HepG2 (cell line): ENCODE results near the gene ZFPM1. TPM values are rescaled to one million over a fixed set of nuclear protein-coding genes. Genes with fewer than 3 reads are reported as not detected.

Experiments
- ETV5 ChIP-seq: IDR thresholded peaks from 2 replicates; pipeline ENCODE4 v1.6.1; 2018; ENCODE audit warnings: missing biosample characterization, missing genetic modification reagents, inconsistent platforms, borderline replicate concordance
- GLMP ChIP-seq: sonication (generic); formaldehyde crosslinking; IDR thresholded peaks from 2 replicates; pipeline ENCODE4 v1.9.0; 2021; ENCODE audit warnings: missing genetic modification reagents, mild to moderate bottlenecking, borderline replicate concordance
- HNF1B ChIP-seq: sonication (generic); formaldehyde crosslinking; IDR thresholded peaks from 2 replicates; pipeline ENCODE4 v1.5.1; 2020; ENCODE audit warnings: mild to moderate bottlenecking, moderate library complexity, missing genetic modification reagents
- HNRNPLL ChIP-seq: fragments of 200-400 bp; formaldehyde crosslinking; IDR thresholded peaks from 2 replicates; pipeline ENCODE4 v1.6.1; 2017; ENCODE audit warnings: mild to moderate bottlenecking, low read depth, low read length; ENCODE audit not compliant: poor library complexity, severe bottlenecking
- NFATC3 ChIP-seq: sonication (generic); formaldehyde crosslinking; IDR thresholded peaks from 2 replicates; pipeline ENCODE4 v1.5.1; 2020; ENCODE audit warnings: mild to moderate bottlenecking, missing genetic modification reagents
- PHF20 ChIP-seq: sonication (generic); formaldehyde crosslinking; IDR thresholded peaks from 2 replicates; pipeline ENCODE4 v1.5.0; 2020; ENCODE audit warnings: mild to moderate bottlenecking, missing genetic modification reagents
- PRMT3 ChIP-seq: sonication (generic); formaldehyde crosslinking; IDR thresholded peaks from 2 replicates; pipeline ENCODE4 v1.8.1; 2022; ENCODE audit warnings: low read depth, mild to moderate bottlenecking, moderate library complexity, missing genetic modification reagents, borderline replicate concordance
- RBFOX2 ChIP-seq: fragments of 200-400 bp; formaldehyde crosslinking; IDR thresholded peaks from 2 replicates; pipeline ENCODE4 v1.6.1; 2017; ENCODE audit warnings: low read depth, mild to moderate bottlenecking, low read length
- SALL2 ChIP-seq: sonication (generic); formaldehyde crosslinking; IDR thresholded peaks from 2 replicates; pipeline ENCODE4 v1.8.1; 2023; ENCODE audit warnings: mild to moderate bottlenecking, missing genetic modification reagents, inconsistent platforms
- SIN3A ChIP-seq: IDR thresholded peaks from 2 replicates; pipeline ENCODE4 v1.6.1; 2011; ENCODE audit warnings: low read depth, mild to moderate bottlenecking, control low read depth, low read length, borderline replicate concordance
- SKI ChIP-seq: fragments of 450-650 bp; IDR thresholded peaks from one replicate; pipeline ENCODE4 v1.6.1; 2018; ENCODE audit warnings: mild to moderate bottlenecking; ENCODE audit not compliant: partially characterized antibody
- STAT5B ChIP-seq: sonication (generic); formaldehyde crosslinking; IDR thresholded peaks from 2 replicates; pipeline ENCODE4 v1.4.0; 2020; ENCODE audit warnings: missing genetic modification reagents
- USF2 ChIP-seq, 2 experiments: sonication (generic) in 1 of 2; formaldehyde crosslinking in 1 of 2; IDR thresholded peaks; 2 replicates each; pipeline versions ENCODE4 v1.5.1 to v1.6.1; 2011 to 2020; ENCODE audit warnings: borderline replicate concordance in 1 of 2, low read depth in 1 of 2, low read length in 1 of 2, mild to moderate bottlenecking in 1 of 2, missing genetic modification reagents in 1 of 2, moderate library complexity in 1 of 2
- ZBTB4 ChIP-seq: sonication (generic); formaldehyde crosslinking; IDR thresholded peaks from 2 replicates; pipeline ENCODE4 v1.4.0; 2020; ENCODE audit warnings: missing genetic modification reagents, mild to moderate bottlenecking, borderline replicate concordance
- ZNF296 ChIP-seq: sonication (generic); formaldehyde crosslinking; conservative IDR thresholded peaks from 2 replicates; pipeline ENCODE4 v1.5.0; 2020; ENCODE audit warnings: mild to moderate bottlenecking, missing genetic modification reagents
- ZNF350 ChIP-seq: sonication (generic); formaldehyde crosslinking; IDR thresholded peaks from 2 replicates; pipeline ENCODE4 v1.4.0; 2020; ENCODE audit warnings: mild to moderate bottlenecking, low read depth, missing genetic modification reagents, borderline replicate concordance
- ZNF513 ChIP-seq: sonication (generic); formaldehyde crosslinking; conservative IDR thresholded peaks from 2 replicates; pipeline ENCODE4 v1.5.0; 2020; ENCODE audit warnings: missing genetic modification reagents
- ZNF552 ChIP-seq: sonication (generic); formaldehyde crosslinking; IDR thresholded peaks from 2 replicates; pipeline ENCODE4 v1.9.0; 2022; ENCODE audit warnings: missing genetic modification reagents, mild to moderate bottlenecking, borderline replicate concordance
- polyA plus RNA-seq, 8 experiments: library from polyadenylated mRNA; depleted of rRNA in 3 of 8; stranded (reverse) in 7 of 8; unstranded in 1 of 8; fragments of >200 nt; fragmentation: Illumina TruSeq in 4 of 8; extraction: Trizol in 4 of 8; gene quantifications; 2 replicates each; pipeline versions ENCODE4 v1.2.1 to v1.2.3, GENCODE V29; 2011 to 2016; ENCODE audit warnings: low read depth in 4 of 8, missing spikeins in 1 of 8, mixed read lengths in 1 of 8; ENCODE audit not compliant: insufficient read depth in 1 of 8
- total RNA-seq, 5 experiments: library from RNA; depleted of rRNA; stranded (reverse); fragments of >200 nt; fragmentation: Illumina TruSeq; extraction: Trizol; gene quantifications; 2 replicates each; pipeline ENCODE4 v1.2.3, GENCODE V29; 2016; ENCODE audit warnings: low read depth in 1 of 5

Gene ZFPM1
- total and polyA plus RNA-seq, 2 of the 13 experiments (the other 11 are each of a cell fraction or from before 2014, with no cell fraction given), result 1.3 to 3.8 TPM

- TF ChIP-seq PHF20 (CRISPR knock-in tag) (no peak), USF2 (IDR thresholded peaks at IDR 0.05; ENCODE audit: low read depth, low read length) (no peak), USF2 (CRISPR knock-in tag; IDR thresholded peaks at IDR 0.05; ENCODE audit: borderline replicate concordance) (peak; percentile 22; the same call in 1 of the 2 replicates), ZNF296 (CRISPR knock-in tag) (no peak), STAT5B (CRISPR knock-in tag) (no peak), RBFOX2 (peak; percentile 57; the same call in 1 of the 2 replicates), HNF1B (0 out of 2 replicates have a peak, but pooled peaks have one; percentile 8), ZNF552 (0 out of 2 replicates have a peak, but pooled peaks have one; percentile 20), ZBTB4 (CRISPR knock-in tag) (0 out of 2 replicates have a peak, but pooled peaks have one; percentile 35), SIN3A (0 out of 2 replicates have a peak, but pooled peaks have one; percentile 46), SALL2 (CRISPR knock-in tag) (no peak), ZNF350 (CRISPR knock-in tag) (peak; percentile 14; the same call in 1 of the 2 replicates), ZNF513 (CRISPR knock-in tag) (no peak), GLMP (0 out of 2 replicates have a peak, but pooled peaks have one; percentile 19), NFATC3 (CRISPR knock-in tag) (no peak), ETV5 (CRISPR knock-in tag) (peak; percentile 23; the same call in 1 of the 2 replicates), SKI (no peak), HNRNPLL (peak; percentile 30), PRMT3 (CRISPR knock-in tag) (0 out of 2 replicates have a peak, but pooled peaks have one; percentile 41)
These were observed 1.5 kb downstream of the ZFPM1 start (continued) for GRCh38 chr16:88454523-88454947.
